Epithelial cell of esophagus (primary cell): ENCODE measurements around the gene NMBR.

Experiments
- DNase-seq: peaks from one replicate; pipeline ENCODE4 v3.0.0; 2010; ENCODE audit warnings: low read depth
- H3K4me3 ChIP-seq: 2 replicates; pipeline ENCODE4 v1.5.1; 2011; ENCODE audit warnings: mild to moderate bottlenecking, low read length, control low read depth
- CTCF ChIP-seq: IDR thresholded peaks from 2 replicates; pipeline ENCODE4 v1.5.1; 2011; ENCODE audit warnings: low read depth, mild to moderate bottlenecking, low read length, control low read depth, inconsistent platforms; ENCODE audit not compliant: insufficient read depth; ENCODE audit errors: missing control alignments

The NMBR gene

GRCh38 chr6:142187209-142187608 is 40.3 kb upstream of the NMBR start:
- DNase-seq: peak; percentile 44
- no peak overlapping the region for H3K4me3 ChIP-seq
- no peak for TF ChIP-seq CTCF

- H3K4me3 ChIP-seq: no peak overlapping the region
- no peak for DNase-seq
- TF ChIP-seq CTCF: no peak
Measured at GRCh38 chr6:142185641-142186040, 38.7 kb upstream of the NMBR start.

GRCh38 chr6:142184307-142184706 is 37.4 kb upstream of the NMBR start:
- TF ChIP-seq CTCF: no peak
- DNase-seq: peak; percentile 22
- no peak overlapping the region for H3K4me3 ChIP-seq

- no peak overlapping the region for H3K4me3 ChIP-seq
- no peak for TF ChIP-seq CTCF
- no peak for DNase-seq
Measured at GRCh38 chr6:142183351-142183750, 36.4 kb upstream of the NMBR start.

GRCh38 chr6:142182004-142182403 is 35.1 kb upstream of the NMBR start:
- TF ChIP-seq CTCF: no peak
- no peak for DNase-seq
- no peak overlapping the region for H3K4me3 ChIP-seq

GRCh38 chr6:142178129-142178528 is 31.2 kb upstream of the NMBR start:
- no peak for TF ChIP-seq CTCF
- DNase-seq: no peak

GRCh38 chr6:142174703-142175102 is 27.8 kb upstream of the NMBR start:
- no peak for TF ChIP-seq CTCF
- no peak overlapping the region for H3K4me3 ChIP-seq
- no peak for DNase-seq

More at GRCh38 chr6:142178129-142178528, 31.2 kb upstream of the NMBR start:
- no peak overlapping the region for H3K4me3 ChIP-seq
